Measurements from ENCODE around the gene MFAP3.

DNA sequence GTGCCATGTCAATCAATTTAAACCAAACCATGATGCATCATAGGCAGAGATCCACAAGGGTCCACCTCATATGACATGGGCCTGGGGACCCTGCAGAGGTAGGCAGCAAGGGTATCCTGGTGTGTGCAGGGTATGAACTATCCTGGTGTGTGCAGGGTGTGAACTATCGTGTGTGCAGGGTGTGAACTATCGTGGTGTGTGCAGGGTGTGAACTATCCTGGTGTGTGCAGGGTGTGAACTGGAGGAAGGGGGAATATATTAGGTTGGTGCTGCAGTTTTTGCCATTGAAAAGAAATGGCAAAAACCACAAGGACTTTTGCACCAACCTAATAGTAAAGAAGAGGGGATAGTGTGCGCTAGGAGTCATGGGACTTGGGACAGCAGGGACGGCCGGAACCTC is 50.0 kb downstream of the MFAP3 start:
- TF ChIP-seq, protein P1, sequence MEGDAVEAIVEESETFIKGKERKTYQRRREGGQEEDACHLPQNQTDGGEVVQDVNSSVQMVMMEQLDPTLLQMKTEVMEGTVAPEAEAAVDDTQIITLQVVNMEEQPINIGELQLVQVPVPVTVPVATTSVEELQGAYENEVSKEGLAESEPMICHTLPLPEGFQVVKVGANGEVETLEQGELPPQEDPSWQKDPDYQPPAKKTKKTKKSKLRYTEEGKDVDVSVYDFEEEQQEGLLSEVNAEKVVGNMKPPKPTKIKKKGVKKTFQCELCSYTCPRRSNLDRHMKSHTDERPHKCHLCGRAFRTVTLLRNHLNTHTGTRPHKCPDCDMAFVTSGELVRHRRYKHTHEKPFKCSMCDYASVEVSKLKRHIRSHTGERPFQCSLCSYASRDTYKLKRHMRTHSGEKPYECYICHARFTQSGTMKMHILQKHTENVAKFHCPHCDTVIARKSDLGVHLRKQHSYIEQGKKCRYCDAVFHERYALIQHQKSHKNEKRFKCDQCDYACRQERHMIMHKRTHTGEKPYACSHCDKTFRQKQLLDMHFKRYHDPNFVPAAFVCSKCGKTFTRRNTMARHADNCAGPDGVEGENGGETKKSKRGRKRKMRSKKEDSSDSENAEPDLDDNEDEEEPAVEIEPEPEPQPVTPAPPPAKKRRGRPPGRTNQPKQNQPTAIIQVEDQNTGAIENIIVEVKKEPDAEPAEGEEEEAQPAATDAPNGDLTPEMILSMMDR (conservative IDR thresholded peaks at IDR 0.05; ENCODE audit: low read length) = no peak
- no peak for TF ChIP-seq EZH2phosphoT487 (IDR thresholded peaks at IDR 0.05; ENCODE audit: borderline replicate concordance, low read depth, low read length)

All from OCI-LY7 (cell line).